ENCODE data around the gene TMEM33. TPM values are rescaled to one million over a fixed set of nuclear protein-coding genes. Genes with fewer than 3 reads are reported as not detected.
"Not testable (repeated sequence)": the region's sequence is repeated elsewhere in the genome, so short reads cannot be mapped to it uniquely, and the experiment has no call there.

Gene TMEM33, protein sequence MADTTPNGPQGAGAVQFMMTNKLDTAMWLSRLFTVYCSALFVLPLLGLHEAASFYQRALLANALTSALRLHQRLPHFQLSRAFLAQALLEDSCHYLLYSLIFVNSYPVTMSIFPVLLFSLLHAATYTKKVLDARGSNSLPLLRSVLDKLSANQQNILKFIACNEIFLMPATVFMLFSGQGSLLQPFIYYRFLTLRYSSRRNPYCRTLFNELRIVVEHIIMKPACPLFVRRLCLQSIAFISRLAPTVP
- total RNA-seq (2014; rRNA removed; shearing (Covaris generic)) = 49.5 and 60.1 TPM in 2 replicates

DNA sequence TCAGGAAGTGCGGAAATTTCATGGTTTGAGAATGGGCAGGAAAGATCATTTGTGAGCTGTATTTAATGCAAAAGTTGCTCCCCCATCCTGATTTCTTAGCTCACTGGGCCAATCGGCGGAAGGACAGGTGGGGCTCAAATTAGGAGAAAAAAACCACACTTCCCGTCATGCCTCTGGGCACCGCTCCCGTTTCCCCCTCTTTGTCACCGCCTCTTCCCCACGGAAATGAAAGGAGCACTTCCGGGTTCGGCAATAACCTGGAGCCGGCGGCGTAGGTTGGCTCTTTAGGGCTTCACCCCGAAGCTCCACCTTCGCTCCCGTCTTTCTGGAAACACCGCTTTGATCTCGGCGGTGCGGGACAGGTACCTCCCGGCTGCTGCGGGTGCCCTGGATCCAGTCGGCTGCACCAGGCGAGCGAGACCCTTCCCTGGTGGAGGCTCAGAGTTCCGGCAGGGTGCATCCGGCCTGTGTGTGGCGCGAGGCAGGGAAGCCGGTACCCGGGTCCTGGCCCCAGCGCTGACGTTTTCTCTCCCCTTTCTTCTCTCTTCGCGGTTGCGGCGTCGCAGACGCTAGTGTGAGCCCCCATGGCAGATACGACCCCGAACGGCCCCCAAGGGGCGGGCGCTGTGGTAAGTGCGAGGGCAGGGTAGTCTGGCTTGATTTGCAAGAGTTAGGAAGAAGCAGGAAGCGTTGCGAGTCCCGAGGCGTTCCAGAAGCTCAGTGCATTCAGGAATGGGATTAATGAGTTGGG is at the start of gene TMEM33:
TSS of gene TMEM33 (plus strand) at position 529 of the 751 bp plus-strand sequence. CDS start at position 585, 56 bp downstream.
- DNase-seq (ENCODE audit: low spot score) = peak; percentile 96
- in situ Hi-C loops (cut with HindIII; ENCODE audit: low sequenced_read_pairs) = no loop called here

DNA sequence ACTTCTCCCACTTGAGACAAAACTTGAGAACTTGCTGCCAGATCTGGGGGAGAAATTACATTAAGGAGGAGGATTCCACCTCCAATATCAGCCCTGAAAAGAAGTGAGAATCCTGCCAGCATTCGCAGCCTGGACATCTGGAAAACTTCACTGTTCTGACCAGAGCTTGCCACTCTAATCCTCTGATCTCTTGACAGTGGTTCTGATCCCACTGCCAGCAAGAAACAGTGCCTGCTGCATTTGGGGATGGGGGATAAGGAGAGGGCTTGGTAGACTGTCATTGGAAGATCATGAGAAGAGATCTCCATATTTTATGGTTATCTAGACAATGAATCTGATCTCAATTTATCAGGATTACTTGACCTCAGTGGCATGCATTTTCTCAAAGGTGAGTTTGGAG is 49.8 kb upstream of the TMEM33 start:
- no peak for DNase-seq (ENCODE audit: low spot score)
- in situ Hi-C loops (cut with HindIII; ENCODE audit: low sequenced_read_pairs) = no loop called here

DNA sequence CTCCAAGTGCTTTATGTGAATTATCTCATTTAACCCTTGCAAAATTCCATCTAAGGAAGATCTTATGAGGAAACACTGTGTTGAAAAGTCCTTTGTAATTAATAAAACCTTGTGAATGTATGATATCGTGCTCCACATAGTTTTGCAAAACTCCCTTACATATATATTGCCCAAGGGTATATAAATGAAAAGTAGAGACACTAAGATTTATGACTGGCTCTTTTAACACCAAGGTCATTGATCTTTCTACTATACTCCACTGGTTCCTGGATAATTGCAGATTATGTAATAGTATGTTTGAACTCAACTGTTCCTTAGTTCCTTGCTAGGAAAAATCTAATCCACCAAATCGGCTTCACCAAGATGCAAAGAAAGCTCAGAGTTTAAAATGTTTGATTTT is 48.0 kb upstream of the TMEM33 start:
- in situ Hi-C loops (cut with HindIII; ENCODE audit: low sequenced_read_pairs) = no loop called here
- DNase-seq (ENCODE audit: low spot score) = no peak

GRCh38 chr4:41887821-41888686 is 47.2 kb upstream of the TMEM33 start:
- in situ Hi-C loops (cut with HindIII; ENCODE audit: low sequenced_read_pairs) = no loop called here
- DNase-seq (ENCODE audit: low spot score) = peak; percentile 45

- in situ Hi-C loops (cut with HindIII; ENCODE audit: low sequenced_read_pairs) = no loop called here
- no peak for DNase-seq (ENCODE audit: low spot score)
Measured at GRCh38 chr4:41888687-41889074, 46.5 kb upstream of the TMEM33 start.

GRCh38 chr4:41889317-41889716 is 45.9 kb upstream of the TMEM33 start:
- in situ Hi-C loops (cut with HindIII; ENCODE audit: low sequenced_read_pairs) = no loop called here
- no peak for DNase-seq (ENCODE audit: low spot score)

- no peak for DNase-seq (ENCODE audit: low spot score)
- in situ Hi-C loops (cut with HindIII; ENCODE audit: low sequenced_read_pairs) = no loop called here
Measured at GRCh38 chr4:41890085-41890484, 45.1 kb upstream of the TMEM33 start.

GRCh38 chr4:41896648-41897047 is 38.6 kb upstream of the TMEM33 start:
- DNase-seq (ENCODE audit: low spot score) = no peak
- in situ Hi-C loops (cut with HindIII; ENCODE audit: low sequenced_read_pairs) = no loop called here

GRCh38 chr4:41897698-41898097 is 37.5 kb upstream of the TMEM33 start:
- in situ Hi-C loops (cut with HindIII; ENCODE audit: low sequenced_read_pairs) = no loop called here
- no peak for DNase-seq (ENCODE audit: low spot score)

DNA sequence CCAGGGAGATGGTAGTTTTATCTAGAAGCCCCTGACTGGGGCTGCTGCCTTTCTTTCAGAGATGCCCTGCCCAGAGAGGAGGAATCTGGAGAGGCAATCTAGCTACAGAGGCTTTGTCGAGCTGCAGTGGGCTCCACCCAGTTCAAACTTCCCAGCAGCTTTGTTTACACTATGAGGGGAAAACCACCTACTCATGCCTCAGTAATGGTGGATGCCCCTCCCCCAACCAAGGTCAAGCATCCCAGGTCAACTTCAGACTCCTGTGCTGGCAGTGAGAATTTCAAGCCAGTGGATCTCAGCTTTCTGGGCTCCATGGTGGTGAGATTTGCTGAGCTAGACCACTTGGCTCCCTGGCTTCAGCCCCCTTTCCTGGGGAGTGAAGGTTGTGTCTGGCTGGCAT is 26.1 kb upstream of the TMEM33 start:
- in situ Hi-C loops (cut with HindIII; ENCODE audit: low sequenced_read_pairs); DNase-seq (ENCODE audit: low spot score): not testable (repeated sequence)

DNA sequence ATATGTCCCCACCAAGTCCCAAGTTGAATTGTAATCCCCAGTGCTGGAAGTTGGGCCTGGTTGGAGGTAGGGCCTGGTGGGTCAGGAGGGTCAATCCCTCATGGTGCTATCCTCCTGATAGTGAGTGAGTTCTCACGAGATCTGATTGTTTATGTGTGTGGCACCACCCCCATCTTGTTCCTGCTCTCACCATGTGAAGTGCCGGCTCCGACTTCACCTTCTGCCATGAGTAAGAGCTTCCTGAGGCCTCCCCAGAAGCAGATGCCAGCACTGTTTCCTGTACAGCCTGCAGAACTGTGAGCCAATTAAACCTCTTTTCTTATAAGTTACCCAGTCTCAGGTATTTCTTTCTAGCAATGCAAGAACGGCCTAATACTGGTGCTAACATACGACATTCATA is 22.7 kb upstream of the TMEM33 start:
- in situ Hi-C loops (cut with HindIII; ENCODE audit: low sequenced_read_pairs) = no loop called here
- DNase-seq (ENCODE audit: low spot score) = no peak

GRCh38 chr4:41913509-41913908 is 21.7 kb upstream of the TMEM33 start:
- DNase-seq (ENCODE audit: low spot score) = no peak
- in situ Hi-C loops (cut with HindIII; ENCODE audit: low sequenced_read_pairs) = no loop called here

- in situ Hi-C loops (cut with HindIII; ENCODE audit: low sequenced_read_pairs) = no loop called here
Measured at GRCh38 chr4:41918278-41918677, 17.0 kb upstream of the TMEM33 start.

DNA sequence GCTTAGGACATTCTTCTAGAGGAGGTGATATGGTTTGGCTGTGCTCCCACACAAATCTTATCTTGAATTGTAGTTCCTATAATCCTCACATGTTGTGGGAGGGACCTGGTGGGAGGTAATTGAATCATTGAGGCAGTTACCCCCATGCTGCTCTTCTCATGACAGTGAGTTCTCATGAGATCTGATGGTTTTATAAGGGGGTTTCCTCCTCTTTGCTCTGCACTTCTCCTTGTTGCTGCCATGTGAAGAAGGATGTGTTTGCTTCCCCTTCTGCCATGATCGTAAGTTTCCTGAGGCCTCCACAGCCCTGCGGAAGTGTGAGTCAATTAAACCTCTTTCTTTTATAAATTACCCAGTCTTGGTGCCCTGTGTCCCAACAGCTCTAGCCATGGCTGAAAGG is 14.8 kb upstream of the TMEM33 start:
- in situ Hi-C loops (cut with HindIII; ENCODE audit: low sequenced_read_pairs) = not testable (repeated sequence)

More at GRCh38 chr4:41918278-41918677, 17.0 kb upstream of the TMEM33 start:
- DNase-seq (ENCODE audit: low spot score) = no peak

GRCh38 chr4:41921476-41921875 is 13.8 kb upstream of the TMEM33 start:
- DNase-seq (ENCODE audit: low spot score) = no peak
- in situ Hi-C loops (cut with HindIII; ENCODE audit: low sequenced_read_pairs) = no loop called here

More for the DNA sequence above, 14.8 kb upstream of the TMEM33 start:
- not testable (repeated sequence) for DNase-seq (ENCODE audit: low spot score)

- no peak for DNase-seq (ENCODE audit: low spot score)
- in situ Hi-C loops (cut with HindIII; ENCODE audit: low sequenced_read_pairs) = no loop called here
Measured at GRCh38 chr4:41927796-41928499, 7.3 kb upstream of the TMEM33 start.

GRCh38 chr4:41930139-41930831 is 4.9 kb upstream of the TMEM33 start:
- no peak for DNase-seq (ENCODE audit: low spot score)
- in situ Hi-C loops (cut with HindIII; ENCODE audit: low sequenced_read_pairs) = no loop called here

GRCh38 chr4:41932988-41933387 is 2.2 kb upstream of the TMEM33 start:
- no peak for DNase-seq (ENCODE audit: low spot score)
- in situ Hi-C loops (cut with HindIII; ENCODE audit: low sequenced_read_pairs) = no loop called here
